Thyroid gland (tissue), 4 donors: ENCODE results near the gene KIF27.
"Not testable (repeated sequence)": the region's sequence is repeated elsewhere in the genome, so short reads cannot be mapped to it uniquely, and the experiment has no call there.

ENCODE experiments used
- POLR2A ChIP-seq, 2 donors: fragments of 450-650 bp; IDR thresholded peaks; one replicate each; pipeline ENCODE4 v1.6.1; 2017; ENCODE audit warnings: antibody characterized with exemption in 2 of 2, mild to moderate bottlenecking in 2 of 2, moderate library complexity in 1 of 2
- TF ChIP-seq, protein P1 (sequence below), 6 experiments: fragments of 200-600 bp in 3 of 6; fragments of 450-650 bp in 3 of 6; sonication (generic) in 3 of 6; IDR thresholded peaks; one replicate each; pipeline ENCODE4 v1.5.1; 2016 to 2019; ENCODE audit warnings: antibody characterized with exemption in 6 of 6, mild to moderate bottlenecking in 2 of 6, inconsistent platforms in 1 of 6, moderate library complexity in 1 of 6

- TF ChIP-seq, protein P1, sequence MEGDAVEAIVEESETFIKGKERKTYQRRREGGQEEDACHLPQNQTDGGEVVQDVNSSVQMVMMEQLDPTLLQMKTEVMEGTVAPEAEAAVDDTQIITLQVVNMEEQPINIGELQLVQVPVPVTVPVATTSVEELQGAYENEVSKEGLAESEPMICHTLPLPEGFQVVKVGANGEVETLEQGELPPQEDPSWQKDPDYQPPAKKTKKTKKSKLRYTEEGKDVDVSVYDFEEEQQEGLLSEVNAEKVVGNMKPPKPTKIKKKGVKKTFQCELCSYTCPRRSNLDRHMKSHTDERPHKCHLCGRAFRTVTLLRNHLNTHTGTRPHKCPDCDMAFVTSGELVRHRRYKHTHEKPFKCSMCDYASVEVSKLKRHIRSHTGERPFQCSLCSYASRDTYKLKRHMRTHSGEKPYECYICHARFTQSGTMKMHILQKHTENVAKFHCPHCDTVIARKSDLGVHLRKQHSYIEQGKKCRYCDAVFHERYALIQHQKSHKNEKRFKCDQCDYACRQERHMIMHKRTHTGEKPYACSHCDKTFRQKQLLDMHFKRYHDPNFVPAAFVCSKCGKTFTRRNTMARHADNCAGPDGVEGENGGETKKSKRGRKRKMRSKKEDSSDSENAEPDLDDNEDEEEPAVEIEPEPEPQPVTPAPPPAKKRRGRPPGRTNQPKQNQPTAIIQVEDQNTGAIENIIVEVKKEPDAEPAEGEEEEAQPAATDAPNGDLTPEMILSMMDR (IDR thresholded peaks at IDR 0.05), result not testable (repeated sequence)
- TF ChIP-seq POLR2A (IDR thresholded peaks at IDR 0.05), result not testable (repeated sequence)
Observed at GRCh38 chr9:83875559-83875958, 45.7 kb downstream of the KIF27 start.
